Astrocyte (in vitro differentiated cells and primary cell): ENCODE measurements around the gene TRIO. TPM values are rescaled to one million over a fixed set of nuclear protein-coding genes. Genes with fewer than 3 reads are reported as not detected.

Experiments
- DNase-seq: peaks from one replicate; pipeline ENCODE4 v3.0.0-alpha.2; 2010; ENCODE audit warnings: low read depth
- FAIRE-seq: peaks from 2 replicates; lab custom pipeline; 2011; peaks lifted over from hg19 to GRCh38; lab: Jason Lieb, UNC
- H2AFZ ChIP-seq: 2 replicates; pipeline ENCODE4 v1.6.0; 2012; ENCODE audit warnings: low read depth, low read length, inconsistent platforms
- H3K27ac ChIP-seq: 2 replicates; pipeline ENCODE4 v1.5.1; 2011; ENCODE audit warnings: low read depth, low read length, inconsistent platforms
- H3K27me3 ChIP-seq: 2 replicates; pipeline ENCODE4 v1.6.0; 2011; ENCODE audit warnings: low read length, inconsistent platforms; ENCODE audit not compliant: insufficient read depth
- H3K36me3 ChIP-seq: 2 replicates; pipeline ENCODE4 v1.5.1; 2011; ENCODE audit warnings: low read length, inconsistent platforms; ENCODE audit not compliant: insufficient read depth
- H3K4me1 ChIP-seq: 2 replicates; pipeline ENCODE4 v1.5.1; 2011; ENCODE audit warnings: low read length, inconsistent platforms; ENCODE audit not compliant: insufficient read depth
- H3K4me2 ChIP-seq: 2 replicates; pipeline ENCODE4 v1.6.0; 2012; ENCODE audit warnings: low read length, inconsistent platforms
- H3K4me3 ChIP-seq: 2 replicates; pipeline ENCODE4 v1.5.1; 2011; ENCODE audit warnings: low read depth, mild to moderate bottlenecking, low read length, inconsistent platforms; ENCODE audit not compliant: insufficient read depth
- H3K79me2 ChIP-seq: 2 replicates; pipeline ENCODE4 v1.6.0; 2012; ENCODE audit warnings: mild to moderate bottlenecking, low read length, inconsistent platforms; ENCODE audit not compliant: insufficient read depth
- H3K9ac ChIP-seq: 2 replicates; pipeline ENCODE4 v1.6.0; 2012; ENCODE audit warnings: mild to moderate bottlenecking, low read length, inconsistent platforms
- H3K9me3 ChIP-seq: 2 replicates; pipeline ENCODE4 v1.5.1; 2012; ENCODE audit warnings: low read depth, mild to moderate bottlenecking, low read length, inconsistent platforms; ENCODE audit not compliant: insufficient read depth
- H4K20me1 ChIP-seq: 2 replicates; pipeline ENCODE4 v1.6.0; 2012; ENCODE audit warnings: low read length, inconsistent platforms; ENCODE audit not compliant: insufficient read depth
- H3K27ac Mint-ChIP-seq: one replicate; pipeline ENCODE4 v1.8.0; 2021; ENCODE audit warnings: mild to moderate bottlenecking, mixed read lengths; ENCODE audit not compliant: unreplicated experiment
- H3K27me3 Mint-ChIP-seq: one replicate; pipeline ENCODE4 v1.8.0; 2021; ENCODE audit warnings: low read depth, mixed read lengths; ENCODE audit not compliant: unreplicated experiment
- H3K36me3 Mint-ChIP-seq: one replicate; pipeline ENCODE4 v1.8.0; 2021; ENCODE audit warnings: low read depth, mixed read lengths; ENCODE audit not compliant: unreplicated experiment
- H3K4me1 Mint-ChIP-seq: one replicate; pipeline ENCODE4 v1.8.0; 2021; ENCODE audit warnings: low read depth, mixed read lengths; ENCODE audit not compliant: unreplicated experiment
- H3K4me3 Mint-ChIP-seq: one replicate; pipeline ENCODE4 v1.8.0; 2021; ENCODE audit warnings: mild to moderate bottlenecking, moderate library complexity, mixed read lengths; ENCODE audit not compliant: unreplicated experiment
- H3K9me3 Mint-ChIP-seq: one replicate; pipeline ENCODE4 v1.8.0; 2021; ENCODE audit warnings: mild to moderate bottlenecking, mixed read lengths; ENCODE audit not compliant: unreplicated experiment
- CTCF ChIP-seq: IDR thresholded peaks from 2 replicates; pipeline ENCODE4 v1.5.1; 2011; ENCODE audit warnings: low read depth, mild to moderate bottlenecking, inconsistent platforms, low read length, moderate library complexity; ENCODE audit not compliant: insufficient read depth
- EZH2 ChIP-seq: IDR thresholded peaks from 2 replicates; pipeline ENCODE4 v1.6.1; 2012; ENCODE audit warnings: mild to moderate bottlenecking, low read length, inconsistent platforms; ENCODE audit not compliant: insufficient read depth
- total RNA-seq: library from RNA; stranded (reverse); gene quantifications from 2 replicates; pipeline ENCODE4 v1.2.1, GENCODE V29; 2021

The TRIO gene
- total RNA-seq, 1 donor from 2014 or later, result 347 TPM

GRCh38 chr5:14424011-14424685, 281.0 kb downstream of the TRIO start:
- no peaks in the 10 kb centered on the region for H3K9me3 Mint-ChIP-seq
- H3K9me3 ChIP-seq, result no peaks in the 10 kb centered on the region
- DNase-seq (no peak), FAIRE-seq (no peak)
- no peak overlapping the region for H3K4me3 Mint-ChIP-seq
- no peak overlapping the region for H3K9ac ChIP-seq
- peaks cover 45% of the 10 kb centered on the region for H3K4me1 ChIP-seq
- peak overlapping the region; percentile 13 for H3K27ac Mint-ChIP-seq
- peaks cover 87% of the 10 kb centered on the region for H4K20me1 ChIP-seq
- H3K4me3 ChIP-seq, result no peak overlapping the region
- H3K4me1 Mint-ChIP-seq, result peaks cover 54% of the 10 kb centered on the region
- no peak overlapping the region for H2AFZ ChIP-seq
- no peak for TF ChIP-seq EZH2
- no peak for TF ChIP-seq CTCF
- peaks cover 43% of the 10 kb centered on the region for H3K36me3 Mint-ChIP-seq
- no peaks in the 10 kb centered on the region for H3K27me3 Mint-ChIP-seq
- no peaks in the 10 kb centered on the region for H3K27me3 ChIP-seq
- peaks cover 71% of the 10 kb centered on the region for H3K36me3 ChIP-seq
- H3K27ac ChIP-seq, result peak overlapping the region; percentile 43
- H3K4me2 ChIP-seq, result no peak overlapping the region
- peaks cover 95% of the 10 kb centered on the region for H3K79me2 ChIP-seq

- H3K4me3 Mint-ChIP-seq, result no peak overlapping the region
- Histone ChIP-seq H3K9me3 (no peaks in the 10 kb centered on the region), H3K4me2 (no peak overlapping the region), H3K9ac (no peak overlapping the region), H3K27ac (no peak overlapping the region), H3K4me3 (no peak overlapping the region), H3K79me2 (peaks cover 94% of the 10 kb centered on the region), H3K36me3 (peaks cover 65% of the 10 kb centered on the region), H3K4me1 (peaks cover 35% of the 10 kb centered on the region), H4K20me1 (peaks cover 79% of the 10 kb centered on the region), H3K27me3 (no peaks in the 10 kb centered on the region), H2AFZ (no peak overlapping the region)
- TF ChIP-seq CTCF (no peak), EZH2 (no peak)
- H3K27me3 Mint-ChIP-seq, result no peaks in the 10 kb centered on the region
- DNase-seq (no peak), FAIRE-seq (no peak)
- H3K27ac Mint-ChIP-seq, result peak overlapping the region; percentile 6
- H3K4me1 Mint-ChIP-seq, result peaks cover 52% of the 10 kb centered on the region
- no peaks in the 10 kb centered on the region for H3K9me3 Mint-ChIP-seq
- H3K36me3 Mint-ChIP-seq, result peaks cover 39% of the 10 kb centered on the region
These were observed 282.4 kb downstream of the TRIO start for GRCh38 chr5:14425559-14425958.

GRCh38 chr5:14426521-14426920, 283.4 kb downstream of the TRIO start:
- FAIRE-seq, result no peak
- Histone ChIP-seq H3K4me1 (peaks cover 32% of the 10 kb centered on the region), H3K79me2 (peaks cover 98% of the 10 kb centered on the region), H2AFZ (no peak overlapping the region), H3K9me3 (no peaks in the 10 kb centered on the region), H3K4me2 (no peak overlapping the region), H3K36me3 (peaks cover 61% of the 10 kb centered on the region), H3K27ac (no peak overlapping the region), H3K27me3 (no peaks in the 10 kb centered on the region), H4K20me1 (peaks cover 75% of the 10 kb centered on the region), H3K4me3 (no peak overlapping the region), H3K9ac (no peak overlapping the region)
- Mint-ChIP-seq H3K4me3 (no peak overlapping the region), H3K27me3 (no peaks in the 10 kb centered on the region), H3K27ac (peak overlapping the region; percentile 44), H3K9me3 (no peaks in the 10 kb centered on the region), H3K4me1 (peaks cover 51% of the 10 kb centered on the region), H3K36me3 (peaks cover 40% of the 10 kb centered on the region)
- TF ChIP-seq CTCF (no peak), EZH2 (no peak)
- DNase-seq, result no peak
